Cardiac fibroblast (primary cell): ENCODE results near the gene TBX21.

Experiments
- DNase-seq, 2 donors: peaks; one replicate each; pipeline versions ENCODE4 v3.0.0 to v3.0.0-alpha.2; 2010; ENCODE audit warnings: low read depth in 2 of 2
- H3K4me3 ChIP-seq, 2 donors: replicated peaks in 1 of 2; 1 replicate in 1 of 2; 2 replicates in 1 of 2; pipeline ENCODE4 v1.5.1; 2011; ENCODE audit warnings: low read depth in 2 of 2, low read length in 2 of 2, mild to moderate bottlenecking in 2 of 2, moderate library complexity in 1 of 2
- TF ChIP-seq, protein P1 (sequence below): IDR thresholded peaks from one replicate; pipeline ENCODE4 v1.5.1; 2011; ENCODE audit warnings: low read depth, mild to moderate bottlenecking, low read length, inconsistent platforms

The TBX21 gene

DNA sequence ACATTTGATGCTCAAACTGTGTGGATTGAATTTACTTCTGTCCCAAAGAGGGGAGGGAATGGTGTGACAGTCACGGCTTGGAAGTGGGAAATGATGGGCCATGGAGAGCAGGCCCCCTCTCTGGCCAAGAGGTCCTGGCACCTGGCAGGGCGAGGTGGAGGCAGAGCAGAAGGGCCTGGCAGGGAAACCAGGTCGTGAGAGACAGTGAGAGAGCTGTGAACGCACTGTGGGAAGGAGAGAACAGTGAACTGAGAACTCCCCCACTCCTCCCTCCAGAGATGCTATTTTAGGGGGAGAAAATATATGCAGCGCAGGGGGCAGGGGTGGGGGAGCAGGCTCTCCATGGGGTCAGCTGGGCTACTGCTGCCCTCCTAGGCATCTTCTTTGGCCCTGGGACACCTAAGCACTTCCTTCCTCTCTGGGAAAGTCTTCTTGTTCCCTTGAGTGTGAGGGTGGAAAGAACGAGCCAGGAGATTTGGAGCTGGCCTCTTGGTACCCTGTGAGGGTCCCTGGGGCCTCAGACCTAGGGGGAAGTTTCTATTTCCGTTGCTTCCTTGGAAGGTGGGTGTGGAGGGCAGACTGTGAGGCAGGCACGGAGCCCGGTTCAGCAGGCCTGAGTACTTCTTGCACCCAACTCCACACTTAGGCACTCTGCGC is 17.2 kb upstream of the TBX21 start:
- TF ChIP-seq, protein P1, sequence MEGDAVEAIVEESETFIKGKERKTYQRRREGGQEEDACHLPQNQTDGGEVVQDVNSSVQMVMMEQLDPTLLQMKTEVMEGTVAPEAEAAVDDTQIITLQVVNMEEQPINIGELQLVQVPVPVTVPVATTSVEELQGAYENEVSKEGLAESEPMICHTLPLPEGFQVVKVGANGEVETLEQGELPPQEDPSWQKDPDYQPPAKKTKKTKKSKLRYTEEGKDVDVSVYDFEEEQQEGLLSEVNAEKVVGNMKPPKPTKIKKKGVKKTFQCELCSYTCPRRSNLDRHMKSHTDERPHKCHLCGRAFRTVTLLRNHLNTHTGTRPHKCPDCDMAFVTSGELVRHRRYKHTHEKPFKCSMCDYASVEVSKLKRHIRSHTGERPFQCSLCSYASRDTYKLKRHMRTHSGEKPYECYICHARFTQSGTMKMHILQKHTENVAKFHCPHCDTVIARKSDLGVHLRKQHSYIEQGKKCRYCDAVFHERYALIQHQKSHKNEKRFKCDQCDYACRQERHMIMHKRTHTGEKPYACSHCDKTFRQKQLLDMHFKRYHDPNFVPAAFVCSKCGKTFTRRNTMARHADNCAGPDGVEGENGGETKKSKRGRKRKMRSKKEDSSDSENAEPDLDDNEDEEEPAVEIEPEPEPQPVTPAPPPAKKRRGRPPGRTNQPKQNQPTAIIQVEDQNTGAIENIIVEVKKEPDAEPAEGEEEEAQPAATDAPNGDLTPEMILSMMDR: no peak
- no peak for DNase-seq
- no peak overlapping the region for H3K4me3 ChIP-seq

DNA sequence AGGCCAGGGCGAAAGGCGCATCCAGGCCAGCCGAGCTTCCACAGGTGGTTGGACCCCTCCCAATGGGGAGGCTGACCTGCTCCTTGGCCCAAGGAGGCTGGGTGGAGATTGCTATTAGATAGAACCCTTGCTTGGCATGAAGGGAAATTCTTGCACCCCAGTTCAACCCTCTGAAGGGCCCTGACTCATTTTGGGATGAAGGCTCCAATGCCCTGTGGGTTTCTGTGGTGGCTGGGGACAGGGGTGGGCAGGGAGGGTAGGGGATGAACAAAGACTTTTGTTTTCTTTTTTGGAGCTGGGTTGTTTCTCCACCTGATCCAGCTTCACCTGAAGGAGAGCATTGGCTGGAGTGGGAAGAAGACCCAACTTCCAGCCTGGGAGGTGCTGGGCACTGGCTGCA is 16.7 kb upstream of the TBX21 start:
- TF ChIP-seq, protein P1: no peak
- no peak overlapping the region for H3K4me3 ChIP-seq
- DNase-seq: no peak

DNA sequence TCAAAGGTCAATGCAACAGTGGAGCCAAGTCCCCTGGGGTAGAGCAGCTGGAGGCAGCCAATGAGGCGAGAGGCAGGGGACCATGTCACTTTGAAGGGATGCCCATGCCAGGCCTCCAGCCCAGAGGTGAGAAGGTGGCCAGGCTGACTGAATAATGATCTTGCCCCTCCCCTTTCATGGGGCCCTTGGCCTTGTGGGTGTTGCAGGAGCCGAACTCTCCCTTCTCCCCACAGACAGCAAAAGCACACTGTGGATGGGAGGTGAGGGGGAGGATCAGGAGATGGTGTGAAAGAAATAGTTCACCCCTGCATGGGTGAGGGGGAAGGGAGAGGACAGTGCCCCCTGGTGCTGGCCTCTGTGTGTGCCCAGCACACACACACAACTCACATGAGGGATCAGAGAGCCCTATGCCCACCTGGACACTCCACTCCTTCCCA is 15.8 kb upstream of the TBX21 start:
- no peak for DNase-seq
- no peak overlapping the region for H3K4me3 ChIP-seq
- TF ChIP-seq, protein P1: peak; percentile 47

GRCh38 chr17:47717979-47718621 is 14.9 kb upstream of the TBX21 start:
- H3K4me3 ChIP-seq: no peak overlapping the region
- TF ChIP-seq, protein P1: no peak
- DNase-seq: no peak

GRCh38 chr17:47718634-47719405 is 14.2 kb upstream of the TBX21 start:
- DNase-seq: no peak
- H3K4me3 ChIP-seq: no peak overlapping the region

DNA sequence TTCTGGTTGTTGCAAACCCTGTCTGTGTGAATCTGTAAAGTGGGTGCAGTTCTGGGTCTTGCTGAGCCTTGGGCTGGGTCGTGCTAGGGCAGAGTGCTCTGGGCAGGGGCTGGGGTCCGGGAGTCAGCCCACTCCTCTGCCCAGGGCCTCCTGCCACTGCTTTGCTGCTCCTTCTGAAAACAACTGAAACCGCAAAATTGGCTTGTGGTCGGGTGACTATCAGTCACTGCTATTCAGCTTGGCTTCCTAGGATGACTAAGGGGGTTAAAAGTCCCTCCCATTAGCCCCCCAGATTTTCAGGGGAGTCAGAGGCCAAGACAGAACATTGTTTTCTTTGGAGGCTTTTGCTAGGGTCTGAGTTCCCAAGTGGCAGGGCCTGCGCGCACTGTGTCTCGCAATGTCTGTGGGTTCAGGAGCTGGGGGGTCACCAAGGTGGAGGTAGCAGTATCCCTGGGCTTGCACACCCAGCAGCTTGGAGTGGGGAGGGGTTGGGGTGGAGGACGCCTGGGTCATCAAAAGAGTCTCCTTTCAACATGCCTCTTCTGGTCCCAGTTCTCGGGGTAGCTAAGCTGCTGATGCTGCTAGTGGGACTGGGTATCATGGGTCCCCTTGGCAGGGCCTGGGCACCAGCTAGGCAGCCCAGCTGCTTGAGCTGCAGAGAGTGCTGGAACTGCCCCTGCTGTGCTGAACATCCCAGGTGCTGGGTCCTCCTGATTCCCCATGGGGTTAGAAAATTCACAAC is 13.5 kb upstream of the TBX21 start:
- peak in 1 of 2 donors; percentile 66 for DNase-seq
- no peak overlapping the region for H3K4me3 ChIP-seq

More at GRCh38 chr17:47718634-47719405, 14.2 kb upstream of the TBX21 start:
- TF ChIP-seq, protein P1: no peak

More for the DNA sequence above, 13.5 kb upstream of the TBX21 start:
- TF ChIP-seq, protein P1: no peak
